Fibroblast of peridontal ligament (primary cell): ENCODE data around the gene CRB2.

Experiments used
- DNase-seq: peaks from one replicate; pipeline ENCODE4 v3.0.0-alpha.2; 2010; ENCODE audit errors: extremely low read depth

Gene CRB2

GRCh38 chr9:123329329-123329955, 26.6 kb upstream of the CRB2 start:
- no peak for DNase-seq

GRCh38 chr9:123331346-123332060, 24.5 kb upstream of the CRB2 start:
- DNase-seq, result no peak

GRCh38 chr9:123333058-123333669, 22.8 kb upstream of the CRB2 start:
- DNase-seq, result peak; percentile 85

- no peak for DNase-seq
Observed at GRCh38 chr9:123334639-123335038, 21.4 kb upstream of the CRB2 start.

GRCh38 chr9:123335193-123335985, 20.6 kb upstream of the CRB2 start:
- DNase-seq, result peak; percentile 79

- DNase-seq, result no peak
Observed at GRCh38 chr9:123335986-123336329, 20.0 kb upstream of the CRB2 start.

GRCh38 chr9:123336449-123336848, 19.5 kb upstream of the CRB2 start:
- no peak for DNase-seq

GRCh38 chr9:123336959-123337358, 19.0 kb upstream of the CRB2 start:
- no peak for DNase-seq

GRCh38 chr9:123337971-123338370, 18.0 kb upstream of the CRB2 start:
- no peak for DNase-seq

GRCh38 chr9:123338710-123339665, 17.0 kb upstream of the CRB2 start:
- no peak for DNase-seq

GRCh38 chr9:123339666-123340510, 16.1 kb upstream of the CRB2 start:
- DNase-seq, result no peak

GRCh38 chr9:123341816-123342215, 14.2 kb upstream of the CRB2 start:
- DNase-seq, result no peak

- no peak for DNase-seq
Observed at GRCh38 chr9:123342247-123342646, 13.8 kb upstream of the CRB2 start.

GRCh38 chr9:123343443-123344191, 12.4 kb upstream of the CRB2 start:
- no peak for DNase-seq

GRCh38 chr9:123344192-123344949, 11.6 kb upstream of the CRB2 start:
- DNase-seq, result no peak

GRCh38 chr9:123345567-123345955, 10.4 kb upstream of the CRB2 start:
- no peak for DNase-seq

GRCh38 chr9:123346026-123346425, 10.0 kb upstream of the CRB2 start:
- no peak for DNase-seq

GRCh38 chr9:123346826-123347225, 9.2 kb upstream of the CRB2 start:
- no peak for DNase-seq
